ENCODE results near the gene ATRX.
"Not testable (repeated sequence)": the region's sequence is repeated elsewhere in the genome, so short reads cannot be mapped to it uniquely, and the experiment has no call there.

- not testable (repeated sequence) for TF ChIP-seq CTCF (conservative IDR thresholded peaks at IDR 0.05; ENCODE audit: low read length); EZH2phosphoT487 (IDR thresholded peaks at IDR 0.05; ENCODE audit: borderline replicate concordance, low read depth, low read length)
Measured at GRCh38 chrX:77766212-77766611, 19.8 kb downstream of the ATRX start.

Measured in OCI-LY7 (cell line).